Suppressor macrophage treated with lipopolysaccharide for 4 hours (primary cell): ENCODE measurements around the gene LRRC4.
A peak's percentile ranks its signal among the peaks of the same experiment; 100 is the strongest.

Experiments
- DNase-seq: peaks from one replicate; pipeline ENCODE4 v3.0.0-alpha.2; 2020

Gene LRRC4

DNA sequence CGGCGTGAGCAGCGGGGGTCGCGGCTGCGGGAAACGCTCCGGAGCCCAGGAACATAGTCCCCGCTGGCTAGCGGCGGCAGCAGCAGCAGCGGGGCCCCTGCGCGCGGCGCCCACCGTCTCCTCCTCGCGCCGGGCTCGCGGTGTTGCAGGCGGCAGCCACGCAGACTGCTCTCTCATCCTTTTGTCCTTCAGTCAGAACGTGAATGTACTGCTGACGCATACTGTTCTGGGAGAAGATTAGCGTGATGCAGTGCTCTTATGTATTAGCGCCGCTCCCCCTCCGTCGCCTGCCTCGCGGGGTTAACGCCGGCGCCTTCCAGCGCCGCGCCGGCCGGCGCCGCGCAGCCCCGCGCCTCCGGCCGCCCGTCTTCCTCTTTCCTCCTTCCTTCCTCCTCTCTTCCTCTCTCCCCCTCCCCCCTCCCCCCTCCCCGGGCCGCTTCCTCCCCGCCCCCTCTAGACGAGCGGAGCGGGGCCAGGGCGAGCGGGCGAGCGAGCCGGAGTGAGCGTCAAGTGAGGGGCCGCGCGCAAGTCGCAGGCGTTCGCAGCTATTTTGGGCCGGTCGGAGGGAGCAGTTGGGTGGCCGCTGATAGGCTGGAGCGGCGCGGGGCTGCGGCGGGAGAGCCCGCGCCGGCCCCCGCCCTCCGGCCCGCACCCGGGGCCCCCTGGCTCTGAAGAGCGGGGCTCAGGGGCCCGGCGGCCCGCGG, 816 bp upstream of the LRRC4 start:
- DNase-seq, result peak; percentile 71

- DNase-seq, result no peak
Observed at GRCh38 chr7:128030263-128030653, 979 bp downstream of the LRRC4 start.

GRCh38 chr7:128029405-128029995, 1.7 kb downstream of the LRRC4 start:
- DNase-seq, result no peak

DNA sequence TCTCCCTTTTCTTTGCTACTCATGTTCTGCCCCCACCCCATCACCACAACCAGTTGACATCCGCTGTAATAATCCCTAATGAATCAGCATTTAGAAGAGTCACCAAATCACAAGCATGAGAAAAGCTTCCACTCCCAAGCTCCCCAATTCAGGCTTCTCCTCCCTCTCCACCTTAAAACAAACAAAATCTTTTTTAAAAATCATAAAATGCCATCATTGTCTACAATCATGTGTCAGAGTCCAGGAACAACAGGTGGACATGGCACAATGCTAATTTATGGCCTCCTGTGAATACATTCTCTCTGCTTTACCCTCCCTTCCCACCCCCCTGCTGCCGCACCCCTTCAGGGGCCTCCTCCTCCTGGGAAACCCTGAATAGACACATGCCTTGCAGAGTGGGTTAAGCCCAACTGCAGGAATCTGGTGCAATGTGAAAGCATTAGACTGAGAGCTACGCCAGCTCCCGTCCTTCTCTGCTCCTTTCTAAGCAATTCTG, 3.7 kb downstream of the LRRC4 start:
- no peak for DNase-seq

DNA sequence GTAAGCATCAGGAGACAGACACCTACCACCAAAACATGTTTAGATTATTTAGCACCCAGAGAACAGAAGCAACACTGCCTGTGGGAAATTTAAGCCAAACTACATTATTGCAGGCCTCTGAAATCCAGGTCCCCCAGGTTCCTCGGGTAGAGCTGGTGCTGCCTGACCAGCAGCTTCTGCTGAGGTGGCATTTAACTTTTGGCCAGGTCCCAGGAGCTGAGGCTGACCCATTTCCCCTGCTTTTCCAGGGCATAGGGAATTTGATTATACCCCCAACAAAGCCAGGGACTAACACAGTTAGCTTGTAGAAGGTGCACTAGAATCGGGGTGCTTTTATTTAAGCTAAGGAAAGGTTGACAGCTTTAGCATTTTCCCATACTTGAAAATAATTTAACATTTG, 4.7 kb downstream of the LRRC4 start:
- DNase-seq, result no peak

GRCh38 chr7:128025819-128026218, 5.4 kb downstream of the LRRC4 start:
- peak; percentile 32 for DNase-seq

GRCh38 chr7:128025380-128025779, 5.9 kb downstream of the LRRC4 start:
- DNase-seq, result no peak

DNA sequence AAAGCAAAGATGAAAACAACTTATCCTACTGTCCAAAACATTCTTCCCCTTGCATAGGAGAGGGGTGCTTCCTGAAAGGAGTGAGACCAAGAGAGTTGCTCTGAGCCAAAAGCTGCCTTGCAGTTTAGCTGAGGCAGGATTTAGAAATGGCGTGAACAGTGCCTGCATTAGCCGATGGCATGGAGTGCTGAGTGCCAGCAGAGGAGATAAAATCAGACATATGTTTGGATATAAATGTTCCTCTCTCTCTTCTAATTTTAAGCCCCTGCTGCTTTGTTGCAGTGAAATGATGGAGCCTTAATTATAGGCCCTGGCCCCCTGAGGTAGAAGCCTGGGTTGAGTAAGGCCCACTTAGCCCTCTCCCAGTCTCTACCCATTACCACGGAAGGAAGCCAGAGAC, 7.1 kb downstream of the LRRC4 start:
- DNase-seq, result no peak

GRCh38 chr7:128022631-128023532, 8.4 kb downstream of the LRRC4 start:
- DNase-seq, result peak; percentile 35

GRCh38 chr7:128021366-128021765, 9.9 kb downstream of the LRRC4 start:
- DNase-seq, result no peak

GRCh38 chr7:128020159-128020558, 11.1 kb downstream of the LRRC4 start:
- DNase-seq, result no peak

DNA sequence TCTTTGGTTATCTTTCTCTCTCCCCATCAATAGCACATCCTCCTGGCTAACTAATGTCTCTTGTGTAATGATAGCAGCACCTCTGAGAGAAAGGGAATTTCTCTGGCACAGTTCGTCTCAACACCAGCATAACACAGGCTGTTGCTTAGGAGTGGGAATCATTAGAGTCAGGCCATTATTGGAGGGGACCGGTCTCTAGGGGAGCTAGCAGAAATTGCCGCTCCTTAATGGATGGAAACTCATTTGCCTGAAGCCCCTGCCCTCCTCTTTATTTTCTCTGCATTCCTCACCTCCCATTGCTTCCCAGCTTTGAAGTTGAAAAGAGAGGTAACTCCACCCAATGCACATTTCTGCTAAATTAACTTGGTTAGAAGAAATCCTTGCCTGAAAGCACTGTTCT, 11.9 kb downstream of the LRRC4 start:
- DNase-seq, result no peak

- DNase-seq, result peak; percentile 29
Observed at GRCh38 chr7:128017862-128018845, 13.1 kb downstream of the LRRC4 start.

- no peak for DNase-seq
Observed at GRCh38 chr7:128017460-128017859, 13.8 kb downstream of the LRRC4 start.

GRCh38 chr7:128014811-128015210, 16.4 kb downstream of the LRRC4 start:
- no peak for DNase-seq

DNA sequence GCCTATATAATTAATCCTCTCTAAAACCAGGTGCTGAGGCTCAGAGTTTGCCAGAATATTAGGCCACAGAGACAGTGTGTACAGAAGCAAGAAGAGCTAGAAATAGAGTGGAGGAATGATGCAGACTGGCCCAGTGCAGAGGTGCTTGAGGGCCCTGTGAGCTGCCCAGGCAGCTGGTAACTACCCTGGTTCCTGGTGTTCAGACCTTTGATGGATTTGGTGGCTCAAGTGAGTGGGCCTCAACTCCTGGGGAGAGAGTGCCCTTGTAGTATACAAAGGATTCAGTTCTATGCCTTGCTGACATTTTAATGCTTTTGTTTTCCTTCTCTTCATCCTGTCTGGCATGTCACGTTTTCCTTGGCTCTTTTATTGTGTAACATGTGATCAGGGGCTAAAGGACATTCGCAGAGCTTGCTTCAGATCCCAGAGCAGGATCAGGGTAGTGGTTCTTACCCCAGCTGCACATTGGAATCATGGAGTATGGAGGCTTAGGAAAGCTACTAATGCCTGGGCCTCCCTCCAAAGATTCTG, 20.0 kb downstream of the LRRC4 start:
- DNase-seq, result no peak

GRCh38 chr7:128010391-128011127, 20.7 kb downstream of the LRRC4 start:
- no peak for DNase-seq

GRCh38 chr7:128008744-128009143, 22.5 kb downstream of the LRRC4 start:
- DNase-seq, result no peak

GRCh38 chr7:128008141-128008540, 23.1 kb downstream of the LRRC4 start:
- DNase-seq, result no peak

DNA sequence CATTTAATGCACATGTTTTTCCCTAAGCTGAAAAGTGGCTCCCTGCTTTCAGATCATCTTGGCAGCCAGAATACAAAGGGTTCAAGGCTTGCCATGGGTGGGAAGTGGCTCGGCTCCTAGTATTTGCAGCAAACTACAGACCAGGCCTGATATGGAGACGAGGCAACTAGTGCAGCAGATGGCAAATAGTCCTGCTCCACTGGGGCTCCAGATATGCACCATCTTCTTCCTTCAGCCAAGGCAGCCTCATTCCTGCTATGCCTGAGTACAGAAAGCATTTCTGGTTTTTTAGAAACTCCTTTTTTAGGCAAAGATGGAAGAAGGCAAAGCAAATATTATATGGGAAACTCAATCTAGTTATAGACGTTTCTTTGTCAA, 23.9 kb downstream of the LRRC4 start:
- no peak for DNase-seq

DNA sequence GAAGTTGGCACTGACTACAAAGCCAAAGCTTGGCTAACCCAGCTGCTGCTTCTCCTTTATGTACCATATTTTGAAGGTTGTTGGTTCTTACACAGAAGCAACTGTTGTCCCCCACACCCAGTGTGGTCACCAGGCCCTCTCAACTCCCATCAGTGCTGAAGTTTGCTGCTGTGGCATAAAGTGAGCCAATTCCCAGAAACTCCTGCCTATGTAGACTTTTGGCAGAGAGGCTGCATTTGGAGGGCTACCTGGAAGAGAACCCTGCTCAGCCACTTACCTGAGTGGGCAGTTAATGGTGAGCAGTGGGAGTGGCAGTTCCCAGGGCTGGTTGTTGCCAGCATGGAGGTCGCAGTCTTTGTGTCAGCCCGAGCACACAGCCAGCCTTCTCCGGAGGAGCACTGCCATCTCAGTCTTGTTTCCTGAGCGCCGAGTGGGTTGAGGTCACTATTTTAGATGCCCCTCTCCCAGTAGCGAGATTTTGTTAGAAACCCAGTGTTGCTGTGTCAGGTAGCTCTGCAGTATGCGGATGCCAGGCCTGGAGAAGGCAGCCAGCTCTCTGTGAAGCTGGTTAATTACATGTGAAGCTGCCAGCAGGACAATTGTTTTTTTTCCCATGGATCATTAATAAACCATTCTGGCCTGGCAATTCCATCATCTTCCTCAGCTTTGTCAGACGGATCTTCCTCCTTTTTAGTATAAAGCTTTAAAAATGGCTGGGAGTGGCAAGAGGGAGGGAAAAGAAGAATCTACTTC, 24.5 kb downstream of the LRRC4 start:
- no peak for DNase-seq
